Adipocyte (in vitro differentiated cells): ENCODE results near the gene DNAJC1.
"Not testable (repeated sequence)": the region's sequence is repeated elsewhere in the genome, so short reads cannot be mapped to it uniquely, and the experiment has no call there.

Source experiments
- DNase-seq: peaks from one replicate; pipeline ENCODE4 v3.0.0-alpha.2; 2015; ENCODE audit warnings: low read depth
- H3K27me3 ChIP-seq: replicated peaks from 2 replicates; pipeline ENCODE4 v1.7.0; 2013; ENCODE audit warnings: mild to moderate bottlenecking, low read length, moderate library complexity; ENCODE audit not compliant: control insufficient read depth, insufficient read depth
- H3K36me3 ChIP-seq: 2 replicates; pipeline ENCODE4 v1.7.0; 2013; ENCODE audit warnings: low read length, mild to moderate bottlenecking, moderate library complexity; ENCODE audit not compliant: control insufficient read depth, insufficient read depth, severe bottlenecking
- H3K4me1 ChIP-seq: 2 replicates; pipeline ENCODE4 v1.7.0; 2013; ENCODE audit warnings: mild to moderate bottlenecking, low read length, moderate library complexity; ENCODE audit not compliant: control insufficient read depth, insufficient read depth
- H3K4me3 ChIP-seq: 2 replicates; pipeline ENCODE4 v1.7.0; 2013; ENCODE audit warnings: mild to moderate bottlenecking, low read length, moderate library complexity
- H3K9ac ChIP-seq: 2 replicates; pipeline ENCODE4 v1.7.0; 2013; ENCODE audit warnings: mild to moderate bottlenecking, low read length, moderate library complexity
- H3K9me3 ChIP-seq: 2 replicates; pipeline ENCODE4 v1.7.0; 2013; ENCODE audit warnings: mild to moderate bottlenecking, low read length, moderate library complexity; ENCODE audit not compliant: control insufficient read depth

Gene DNAJC1

DNA sequence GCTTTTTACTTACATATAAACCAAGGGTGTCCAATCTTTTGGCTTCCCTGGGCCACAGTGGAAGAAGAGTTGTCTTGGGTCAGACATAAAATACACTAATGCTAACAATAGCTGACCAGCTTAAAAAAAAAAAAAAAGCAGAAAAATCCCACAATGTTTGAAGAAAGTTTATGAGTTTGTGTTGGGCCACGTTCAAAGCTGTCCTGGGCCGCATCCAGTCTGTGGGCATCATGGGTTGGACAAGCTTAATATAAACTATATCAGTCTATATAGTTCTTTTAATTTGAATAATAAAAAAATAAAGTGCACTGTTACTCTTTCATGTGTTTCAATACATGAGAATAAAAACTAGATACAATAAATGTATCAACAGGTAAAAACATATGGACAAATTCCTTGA, 179.9 kb downstream of the DNAJC1 start:
- peaks cover 45% of the 10 kb centered on the region for H3K9me3 ChIP-seq
- peaks cover 7% of the 10 kb centered on the region for H3K36me3 ChIP-seq
- DNase-seq = no peak
- no peaks in the 10 kb centered on the region for H3K4me1 ChIP-seq
- H3K27me3 ChIP-seq = no peaks in the 10 kb centered on the region
- H3K4me3 ChIP-seq = no peak overlapping the region
- H3K9ac ChIP-seq = no peak overlapping the region

DNA sequence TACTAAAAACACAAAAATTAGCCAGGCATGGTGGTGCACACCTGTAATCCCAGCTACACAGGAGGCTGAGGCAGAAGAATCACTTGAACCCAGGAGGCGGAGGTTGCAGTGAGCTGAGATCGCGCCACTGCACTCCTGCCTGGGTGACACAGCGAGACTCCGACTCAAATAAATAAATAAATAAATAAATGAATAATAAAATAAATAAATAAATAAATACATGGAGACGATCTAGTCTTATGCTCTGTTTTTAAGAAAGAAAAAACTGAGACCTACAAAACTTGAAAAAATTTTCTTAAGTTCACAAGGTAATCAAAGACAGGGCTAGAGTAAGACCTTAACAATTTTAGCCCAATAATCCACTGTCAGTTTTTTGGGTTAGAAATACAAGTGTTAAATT, 181.3 kb downstream of the DNAJC1 start:
- not testable (repeated sequence) for H3K9ac ChIP-seq, H3K27me3 ChIP-seq, DNase-seq, H3K36me3 ChIP-seq, H3K4me3 ChIP-seq, H3K4me1 ChIP-seq
- peaks cover 31% of the 10 kb centered on the region for H3K9me3 ChIP-seq

DNA sequence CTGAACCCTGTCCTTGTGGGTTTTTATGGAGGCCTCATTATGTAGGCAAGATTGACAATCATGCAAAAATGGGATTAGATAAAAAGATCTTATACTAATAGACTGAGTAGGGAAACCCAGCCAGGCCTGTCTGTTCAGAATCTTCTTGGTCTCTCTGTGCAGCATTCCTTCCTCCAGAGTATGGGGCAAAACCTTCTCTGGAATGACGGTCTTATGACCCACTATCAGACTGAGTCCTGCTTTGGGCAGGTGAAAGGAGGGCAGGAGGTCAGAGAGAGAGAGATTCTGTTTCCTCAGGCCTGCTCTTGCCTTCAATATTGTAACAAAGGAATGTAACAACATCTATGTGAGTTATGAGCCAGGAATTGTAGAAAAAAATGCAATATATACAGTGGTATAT, 182.6 kb downstream of the DNAJC1 start:
- Histone ChIP-seq H3K4me1 (no peaks in the 10 kb centered on the region), H3K9ac (no peak overlapping the region), H3K4me3 (no peak overlapping the region), H3K9me3 (peaks cover 19% of the 10 kb centered on the region), H3K36me3 (peaks cover 7% of the 10 kb centered on the region), H3K27me3 (no peaks in the 10 kb centered on the region)
- no peak for DNase-seq

- not testable (repeated sequence) for H3K27me3 ChIP-seq, H3K36me3 ChIP-seq, H3K4me1 ChIP-seq, H3K9me3 ChIP-seq, DNase-seq, H3K9ac ChIP-seq, H3K4me3 ChIP-seq
Observed at GRCh38 chr10:21818416-21818815, 185.1 kb downstream of the DNAJC1 start.

DNA sequence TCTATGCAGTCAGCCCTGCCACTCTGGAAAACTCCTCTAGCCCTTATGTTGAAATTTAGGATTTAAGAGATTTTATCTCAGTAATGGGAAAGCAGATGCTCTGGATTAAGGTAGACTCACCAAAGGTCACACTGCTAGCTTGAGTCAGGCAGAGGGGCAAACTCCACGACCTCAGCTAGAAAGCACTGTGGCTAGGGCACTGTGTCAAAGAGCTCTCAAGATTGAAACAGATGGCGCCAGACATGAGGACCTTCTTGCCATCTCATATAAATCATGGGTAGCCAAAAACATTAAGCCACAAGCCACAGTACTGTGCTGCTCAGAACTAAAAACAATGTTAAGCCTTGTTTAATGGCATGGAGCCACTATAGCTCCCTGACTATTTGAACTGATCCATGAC, 188.7 kb downstream of the DNAJC1 start:
- peaks cover 2% of the 10 kb centered on the region for H3K36me3 ChIP-seq
- H3K9ac ChIP-seq = no peak overlapping the region
- H3K9me3 ChIP-seq = no peaks in the 10 kb centered on the region
- no peak for DNase-seq
- H3K4me3 ChIP-seq = no peak overlapping the region
- H3K4me1 ChIP-seq = no peaks in the 10 kb centered on the region
- H3K27me3 ChIP-seq = no peaks in the 10 kb centered on the region

- no peaks in the 10 kb centered on the region for H3K27me3 ChIP-seq
- no peaks in the 10 kb centered on the region for H3K9me3 ChIP-seq
- DNase-seq = no peak
- no peak overlapping the region for H3K4me3 ChIP-seq
- H3K4me1 ChIP-seq = no peaks in the 10 kb centered on the region
- no peak overlapping the region for H3K9ac ChIP-seq
- H3K36me3 ChIP-seq = peaks cover 2% of the 10 kb centered on the region
Observed at GRCh38 chr10:21813946-21814345, 189.6 kb downstream of the DNAJC1 start.

DNA sequence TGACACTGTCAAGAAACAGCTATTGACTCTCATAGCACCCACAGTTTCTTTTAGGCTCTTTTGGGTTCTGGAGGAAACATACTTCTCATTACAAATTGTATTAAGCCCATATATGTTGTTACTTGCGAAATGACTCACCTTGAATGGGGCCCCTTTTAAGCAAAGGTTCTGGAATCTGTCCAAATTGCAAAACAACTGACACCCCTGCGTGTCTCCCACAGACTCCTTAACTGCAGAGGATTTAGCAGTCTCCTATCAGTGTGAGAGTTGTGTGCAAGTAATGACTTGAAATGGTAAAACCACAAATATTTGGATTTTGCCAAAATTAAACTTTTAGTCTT, 192.3 kb downstream of the DNAJC1 start:
- Histone ChIP-seq H3K36me3 (peaks cover 2% of the 10 kb centered on the region), H3K27me3 (no peaks in the 10 kb centered on the region), H3K4me3 (no peak overlapping the region), H3K4me1 (no peaks in the 10 kb centered on the region), H3K9ac (no peak overlapping the region), H3K9me3 (no peaks in the 10 kb centered on the region)
- no peak for DNase-seq

GRCh38 chr10:21810582-21811244, 192.8 kb downstream of the DNAJC1 start:
- Histone ChIP-seq H3K4me3 (no peak overlapping the region), H3K27me3 (no peaks in the 10 kb centered on the region), H3K9me3 (no peaks in the 10 kb centered on the region), H3K36me3 (peaks cover 2% of the 10 kb centered on the region), H3K4me1 (no peaks in the 10 kb centered on the region), H3K9ac (no peak overlapping the region)
- no peak for DNase-seq

DNA sequence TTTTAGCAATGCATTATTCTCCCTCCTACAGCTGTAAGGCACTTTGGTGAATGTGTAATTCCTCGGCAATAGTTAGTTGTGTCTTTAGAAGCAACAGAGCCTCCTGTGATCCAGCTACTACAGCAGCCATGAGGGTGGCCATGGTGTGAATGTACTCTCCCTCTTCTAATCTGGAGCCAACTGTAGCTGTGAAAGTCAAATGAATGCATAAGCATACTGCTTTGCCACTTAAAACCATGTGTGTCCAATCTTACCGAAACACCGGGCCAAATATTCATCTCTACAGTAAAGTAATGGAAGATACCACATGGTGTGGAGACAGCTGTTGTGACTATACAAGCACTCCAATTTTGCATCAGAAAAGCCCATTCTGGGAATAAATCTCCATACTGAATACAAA, 195.0 kb downstream of the DNAJC1 start:
- no peak for DNase-seq
- Histone ChIP-seq H3K9me3 (no peaks in the 10 kb centered on the region), H3K4me1 (no peaks in the 10 kb centered on the region)

DNA sequence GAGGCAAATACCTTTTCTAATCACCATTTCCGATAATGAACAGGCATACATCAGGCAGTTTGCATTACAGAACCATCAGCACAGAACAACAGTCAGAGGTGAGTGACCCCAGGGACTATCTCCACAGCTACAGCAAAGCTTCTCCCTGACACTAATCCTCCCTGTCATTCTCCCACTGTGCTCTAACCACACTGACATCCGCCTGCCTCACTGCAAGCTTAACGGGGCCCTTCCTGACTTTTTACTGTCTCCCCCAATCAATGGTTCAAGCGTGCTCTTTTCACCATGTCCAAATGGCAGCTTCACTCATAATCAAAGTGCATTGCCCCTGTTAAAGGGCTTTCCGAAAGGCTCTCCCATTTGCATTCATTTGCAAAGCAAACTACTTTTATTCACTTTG, 196.3 kb downstream of the DNAJC1 start:
- DNase-seq = no peak
- H3K4me3 ChIP-seq = no peak overlapping the region

More for the DNA sequence above, 195.0 kb downstream of the DNAJC1 start:
- H3K27me3 ChIP-seq = no peaks in the 10 kb centered on the region
- H3K9ac ChIP-seq = no peak overlapping the region
- no peaks in the 10 kb centered on the region for H3K36me3 ChIP-seq
- no peak overlapping the region for H3K4me3 ChIP-seq

DNA sequence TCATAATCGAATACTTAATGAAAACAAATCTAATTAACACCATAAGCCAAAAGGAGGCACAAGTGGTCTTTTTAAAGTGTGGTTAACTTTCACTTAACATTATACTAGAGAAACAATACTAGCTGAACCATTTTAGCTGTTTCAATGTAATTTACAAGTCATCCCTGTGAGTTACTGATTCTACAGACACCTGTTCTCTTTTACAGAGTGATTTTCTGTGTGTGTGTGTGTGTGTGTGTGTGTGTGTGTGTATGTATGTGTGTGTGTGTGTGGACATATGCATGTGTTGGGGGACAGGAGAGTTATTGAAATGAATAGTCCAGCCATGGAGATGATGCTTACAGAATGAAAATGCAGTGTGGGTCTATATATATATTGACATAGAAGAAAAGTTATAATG, 200.2 kb downstream of the DNAJC1 start:
- Histone ChIP-seq H3K9me3 (no peaks in the 10 kb centered on the region), H3K4me1 (no peaks in the 10 kb centered on the region), H3K27me3 (no peaks in the 10 kb centered on the region), H3K4me3 (no peak overlapping the region), H3K36me3 (no peaks in the 10 kb centered on the region), H3K9ac (no peak overlapping the region)
- DNase-seq = no peak

More for the DNA sequence above, 196.3 kb downstream of the DNAJC1 start:
- Histone ChIP-seq H3K36me3 (no peaks in the 10 kb centered on the region), H3K27me3 (no peaks in the 10 kb centered on the region), H3K9me3 (no peaks in the 10 kb centered on the region), H3K9ac (no peak overlapping the region), H3K4me1 (no peaks in the 10 kb centered on the region)

- H3K36me3 ChIP-seq = peaks cover 7% of the 10 kb centered on the region
Observed at GRCh38 chr10:21801609-21802008, 201.9 kb downstream of the DNAJC1 start.

More at GRCh38 chr10:21801609-21802008, 201.9 kb downstream of the DNAJC1 start:
- Histone ChIP-seq H3K27me3 (no peaks in the 10 kb centered on the region), H3K4me3 (no peak overlapping the region), H3K4me1 (no peaks in the 10 kb centered on the region), H3K9ac (no peak overlapping the region), H3K9me3 (no peaks in the 10 kb centered on the region)
- no peak for DNase-seq
